ENCODE results near the gene SLC27A2. TPM values are rescaled to one million over a fixed set of nuclear protein-coding genes. Genes with fewer than 3 reads are reported as not detected.

SLC27A2 gene
- total RNA-seq, 1 experiment from 2014 or later, result 8.1 TPM

DNA sequence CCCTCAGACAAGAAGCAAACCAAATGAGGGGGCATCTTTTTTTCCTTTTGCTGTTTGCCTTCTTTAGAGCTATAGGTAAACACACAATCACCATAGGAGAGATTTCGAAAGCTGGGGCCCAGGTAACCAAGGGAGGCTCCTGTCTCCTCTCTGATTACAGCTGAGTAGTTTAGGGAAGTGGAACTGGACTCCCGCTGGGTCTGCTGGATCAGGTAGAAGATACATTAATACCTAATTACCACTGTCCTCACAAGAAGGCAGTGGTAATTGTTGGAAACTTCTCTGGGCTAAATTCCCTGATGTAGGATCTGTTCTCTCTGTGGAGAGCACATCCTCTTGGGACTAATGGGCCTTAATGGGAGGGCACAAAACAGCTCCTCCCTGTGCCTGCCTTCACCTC lies 50.8 kb downstream of the SLC27A2 start:
- ATAC-seq, result no peak
- no peaks in the 10 kb centered on the region for H3K4me1 ChIP-seq (ENCODE audit: insufficient read depth, low read length)
- H3K36me3 ChIP-seq (ENCODE audit: low read depth, low read length), result no peaks in the 10 kb centered on the region
- H3K9me2 ChIP-seq (replicated peaks; ENCODE audit: low read length), result no peaks in the 10 kb centered on the region
- no peak overlapping the region for H2AFZ ChIP-seq (ENCODE audit: low read length)
- H3K79me2 ChIP-seq (ENCODE audit: low read length), result no peaks in the 10 kb centered on the region
- no peaks in the 10 kb centered on the region for H4K20me1 ChIP-seq (ENCODE audit: low read length)
- ChIA-PET POLR2A (ENCODE audit: unreplicated experiment) (interaction anchor here (0.7 kb wide), 1 partner anchor 527 kb away, joined by 3 read pairs; no protein-coding TSS in a partner anchor), CTCF (no interaction called here)
- H3K4me3 ChIP-seq (ENCODE audit: low read length), result no peak overlapping the region
- no TSS peak for BruUV-seq (replicated peaks)
- no peak overlapping the region for H3K9ac ChIP-seq (ENCODE audit: low read length)
- intact Hi-C loops (cut with micrococcal nuclease), result no loop called here
- no peak overlapping the region for H3K4me2 ChIP-seq (ENCODE audit: low read length)
- H3F3A ChIP-seq (ENCODE audit: low read length, unreplicated experiment), result no peaks in the 10 kb centered on the region
- TF ChIP-seq CTCF (conservative IDR thresholded peaks at IDR 0.05; ENCODE audit: low read depth, low read length) (no peak), EZH2phosphoT487 (IDR thresholded peaks at IDR 0.05; ENCODE audit: borderline replicate concordance, low read length) (no peak), EZH2 (IDR thresholded peaks at IDR 0.05; ENCODE audit: low read length, unreplicated experiment) (no peak)
- H3K9me3 ChIP-seq (ENCODE audit: low read length), result no peaks in the 10 kb centered on the region
- DNase-seq, result no peak
- no peaks in the 10 kb centered on the region for H3K27me3 ChIP-seq (ENCODE audit: low read length)
- H3K27ac ChIP-seq (ENCODE audit: low read length), result no peak overlapping the region

DNA sequence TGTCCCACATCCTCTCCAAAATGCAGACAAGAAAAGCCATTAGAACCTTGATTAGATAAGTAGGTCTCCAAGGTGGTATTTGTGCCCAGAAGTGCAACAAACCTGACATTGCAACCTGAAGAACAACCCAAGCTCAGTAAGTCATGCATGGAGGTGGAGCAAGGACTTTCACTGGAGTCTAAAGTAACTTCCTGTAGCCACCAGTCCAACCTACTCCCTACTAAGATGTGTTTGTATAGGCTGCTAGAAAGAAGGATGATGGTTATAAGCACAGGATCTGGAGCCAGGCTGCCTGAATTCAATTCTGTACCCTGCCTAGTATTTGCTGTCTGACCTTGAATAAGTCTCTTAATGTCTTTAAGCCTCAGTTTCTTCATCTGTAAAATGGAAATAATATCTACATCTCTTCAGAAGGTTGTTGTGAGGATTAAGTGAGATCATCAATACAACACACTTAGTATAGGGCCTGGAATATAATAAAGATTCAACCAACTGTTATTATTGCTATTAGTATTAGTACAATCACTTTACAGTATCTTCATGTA lies 51.3 kb downstream of the SLC27A2 start:
- POLR2A ChIA-PET (ENCODE audit: unreplicated experiment), result interaction anchor here (0.7 kb wide), 1 partner anchor 528 kb away, joined by 3 read pairs; no protein-coding TSS in a partner anchor
- H3K27ac ChIP-seq (ENCODE audit: low read length), result no peak overlapping the region

More for the DNA sequence above, 51.3 kb downstream of the SLC27A2 start:
- Histone ChIP-seq H3K4me2 (ENCODE audit: low read length) (no peak overlapping the region), H3F3A (ENCODE audit: low read length, unreplicated experiment) (no peaks in the 10 kb centered on the region), H3K4me1 (ENCODE audit: insufficient read depth, low read length) (no peaks in the 10 kb centered on the region), H3K36me3 (ENCODE audit: low read depth, low read length) (no peaks in the 10 kb centered on the region), H3K9ac (ENCODE audit: low read length) (no peak overlapping the region), H3K4me3 (ENCODE audit: low read length) (no peak overlapping the region), H3K27me3 (ENCODE audit: low read length) (no peaks in the 10 kb centered on the region), H3K9me2 (replicated peaks; ENCODE audit: low read length) (no peaks in the 10 kb centered on the region), H3K9me3 (ENCODE audit: low read length) (no peaks in the 10 kb centered on the region), H3K79me2 (ENCODE audit: low read length) (no peaks in the 10 kb centered on the region), H4K20me1 (ENCODE audit: low read length) (no peaks in the 10 kb centered on the region), H2AFZ (ENCODE audit: low read length) (no peak overlapping the region)
- DNase-seq (no peak), ATAC-seq (no peak)
- TF ChIP-seq EZH2phosphoT487 (IDR thresholded peaks at IDR 0.05; ENCODE audit: borderline replicate concordance, low read length) (no peak), CTCF (conservative IDR thresholded peaks at IDR 0.05; ENCODE audit: low read depth, low read length) (no peak), EZH2 (IDR thresholded peaks at IDR 0.05; ENCODE audit: low read length, unreplicated experiment) (no peak)
- CTCF ChIA-PET, result no interaction called here
- no TSS peak for BruUV-seq (replicated peaks)
- intact Hi-C loops (cut with micrococcal nuclease), result no loop called here

Data from PC-3 (cell line).